IMR-90 (cell line): ENCODE data around the gene CREB5. TPM values are rescaled to one million over a fixed set of nuclear protein-coding genes. Genes with fewer than 3 reads are reported as not detected.

ENCODE experiments used
- ATAC-seq: fragments of 200-7000 bp; cut with Tn5 transposase; 2 replicates; pipeline ENCODE4 v1.9.1; 2020; ENCODE audit warnings: low read depth, mild to moderate bottlenecking, moderate library complexity
- BruUV-seq: library from RNA; stranded (reverse); fragments of 400-500 nt; replicated peaks from 2 replicates; lab custom pipeline; 2021; lab: Mats Ljungman, UMichigan
- CTCF ChIA-PET: fragments of 300-600 bp; formaldehyde crosslinking; extraction: SDS; loops from one replicate; lab custom pipeline; 2021; ENCODE audit warnings: antibody characterized with exemption; lab: Yijun Ruan, JAX
- POLR2A ChIA-PET: fragments of 300-600 bp; sonication (Branson Sonifier 250); formaldehyde crosslinking; loops from one replicate; lab custom pipeline; 2022; ENCODE audit warnings: antibody characterized with exemption; ENCODE audit not compliant: unreplicated experiment; lab: Charles Lee
- DNase-seq: peaks from one replicate; pipeline ENCODE4 v3.0.0; 2013
- H2AFZ ChIP-seq: replicated peaks from 2 replicates; pipeline ENCODE3; 2013; ENCODE audit warnings: low read length, mild to moderate bottlenecking; ENCODE audit not compliant: poor library complexity
- H2AK5ac ChIP-seq: 2 replicates; pipeline ENCODE4 v1.6.1; 2013; ENCODE audit warnings: low read depth, low read length, inconsistent platforms
- H2AK9ac ChIP-seq: replicated peaks from 2 replicates; pipeline ENCODE3; 2013; ENCODE audit warnings: mild to moderate bottlenecking, low read depth, low read length, moderate library complexity; ENCODE audit not compliant: poor library complexity
- H2BK120ac ChIP-seq: 2 replicates; pipeline ENCODE4 v1.6.1; 2013; ENCODE audit warnings: low read depth, low read length, inconsistent platforms
- H2BK15ac ChIP-seq: 3 replicates; pipeline ENCODE4 v1.6.1; 2013; ENCODE audit warnings: low read depth, low read length, inconsistent platforms
- H2BK20ac ChIP-seq: 2 replicates; pipeline ENCODE4 v1.6.1; 2013; ENCODE audit warnings: low read depth, mild to moderate bottlenecking, inconsistent platforms, low read length, moderate library complexity
- H2BK5ac ChIP-seq: 2 replicates; pipeline ENCODE4 v1.6.1; 2013; ENCODE audit warnings: mild to moderate bottlenecking, low read depth, low read length, inconsistent platforms; ENCODE audit not compliant: poor library complexity, severe bottlenecking
- H3K14ac ChIP-seq: replicated peaks from 2 replicates; pipeline ENCODE4 v1.6.1; 2013; ENCODE audit warnings: low read depth, low read length, inconsistent platforms
- H3K18ac ChIP-seq: 2 replicates; pipeline ENCODE4 v1.6.1; 2013; ENCODE audit warnings: low read depth, low read length, control low read depth
- H3K23ac ChIP-seq: 2 replicates; pipeline ENCODE4 v1.6.1; 2013; ENCODE audit warnings: low read depth, low read length, inconsistent platforms
- H3K27ac ChIP-seq: 2 replicates; pipeline ENCODE4 v1.5.1; 2013; ENCODE audit warnings: mild to moderate bottlenecking, control low read depth, low read length; ENCODE audit not compliant: insufficient read depth
- H3K27me3 ChIP-seq: 2 replicates; pipeline ENCODE4 v1.6.1; 2013; ENCODE audit warnings: low read length; ENCODE audit not compliant: control insufficient read depth, insufficient read depth
- H3K36me3 ChIP-seq: 2 replicates; pipeline ENCODE4 v1.6.1; 2013; ENCODE audit warnings: low read length, mixed read lengths; ENCODE audit not compliant: control insufficient read depth, insufficient read depth
- H3K4ac ChIP-seq: 2 replicates; pipeline ENCODE4 v1.6.1; 2013; ENCODE audit warnings: low read depth, low read length, inconsistent platforms
- H3K4me1 ChIP-seq: 2 replicates; pipeline ENCODE4 v1.6.1; 2013; ENCODE audit warnings: low read length, mixed read lengths; ENCODE audit not compliant: control insufficient read depth, insufficient read depth
- H3K4me2 ChIP-seq: 2 replicates; pipeline ENCODE4 v1.6.1; 2013; ENCODE audit warnings: low read depth, mild to moderate bottlenecking, control low read depth, low read length, moderate library complexity
- H3K4me3 ChIP-seq: 2 replicates; pipeline ENCODE4 v1.5.1; 2013; ENCODE audit warnings: low read depth, mild to moderate bottlenecking, control low read depth, low read length, moderate library complexity; ENCODE audit not compliant: insufficient read depth
- H3K56ac ChIP-seq: 2 replicates; pipeline ENCODE4 v1.6.1; 2013; ENCODE audit warnings: low read length, inconsistent platforms; ENCODE audit not compliant: insufficient read depth; ENCODE audit errors: extremely low read depth
- H3K79me1 ChIP-seq, 2 experiments: 2 replicates each; pipeline ENCODE4 v1.6.1; 2013; ENCODE audit warnings: low read length in 2 of 2, inconsistent platforms in 1 of 2, low read depth in 1 of 2
- H3K9ac ChIP-seq: 2 replicates; pipeline ENCODE4 v1.6.1; 2013; ENCODE audit warnings: low read depth, low read length, control low read depth
- H3K9me1 ChIP-seq: 2 replicates; pipeline ENCODE4 v1.6.1; 2013; ENCODE audit warnings: low read length, inconsistent platforms; ENCODE audit not compliant: insufficient read depth
- H3K9me3 ChIP-seq: 2 replicates; pipeline ENCODE4 v1.6.1; 2013; ENCODE audit warnings: low read length; ENCODE audit not compliant: control insufficient read depth, insufficient read depth
- H4K20me1 ChIP-seq: 2 replicates; pipeline ENCODE4 v1.6.1; 2013; ENCODE audit warnings: low read length, inconsistent platforms; ENCODE audit not compliant: insufficient read depth
- H4K5ac ChIP-seq: 2 replicates; pipeline ENCODE4 v1.6.1; 2013; ENCODE audit warnings: mild to moderate bottlenecking, low read depth, low read length, control low read depth
- H4K8ac ChIP-seq, 2 experiments: 2 replicates each; pipeline ENCODE4 v1.6.1; 2013; ENCODE audit warnings: low read depth in 2 of 2, low read length in 2 of 2, control low read depth in 1 of 2, inconsistent platforms in 1 of 2
- H4K91ac ChIP-seq: 2 replicates; pipeline ENCODE4 v1.6.1; 2013; ENCODE audit warnings: low read depth, low read length, inconsistent platforms; ENCODE audit not compliant: insufficient read depth
- BHLHE40 ChIP-seq: fragments of 150-350 bp; IDR thresholded peaks from 2 replicates; pipeline ENCODE4 v1.6.1; 2016; ENCODE audit warnings: mild to moderate bottlenecking, low read depth, low read length
- CEBPB ChIP-seq: IDR thresholded peaks from 2 replicates; pipeline ENCODE4 v1.6.1; 2012; ENCODE audit warnings: low read depth, low read length, improper control_type of control experiment
- CTCF ChIP-seq: conservative IDR thresholded peaks from 2 replicates; pipeline ENCODE4 v1.5.1; 2012; ENCODE audit warnings: mild to moderate bottlenecking, low read depth, low read length, improper control_type of control experiment
- MAFK ChIP-seq: IDR thresholded peaks from 2 replicates; pipeline ENCODE4 v1.6.1; 2012; ENCODE audit warnings: low read depth, low read length, improper control_type of control experiment
- MAZ ChIP-seq: IDR thresholded peaks from 2 replicates; pipeline ENCODE4 v1.6.1; 2012; ENCODE audit warnings: low read depth, mild to moderate bottlenecking, low read length, improper control_type of control experiment, moderate library complexity, borderline replicate concordance
- MXI1 ChIP-seq: IDR thresholded peaks from 2 replicates; pipeline ENCODE4 v1.6.1; 2012; ENCODE audit warnings: low read depth, mild to moderate bottlenecking, low read length, moderate library complexity, borderline replicate concordance
- POLR2A ChIP-seq: IDR thresholded peaks from 2 replicates; pipeline ENCODE4 v1.6.1; 2012; ENCODE audit warnings: mild to moderate bottlenecking, low read depth, low read length
- RCOR1 ChIP-seq: IDR thresholded peaks from 2 replicates; pipeline ENCODE4 v1.6.1; 2012; ENCODE audit warnings: mild to moderate bottlenecking, low read length, improper control_type of control experiment; ENCODE audit not compliant: insufficient replicate concordance
- RFX5 ChIP-seq: IDR thresholded peaks from 2 replicates; pipeline ENCODE4 v1.8.0; 2012; ENCODE audit warnings: low read depth, mild to moderate bottlenecking, low read length, moderate library complexity
- SMC3 ChIP-seq: fragments of 150-350 bp; IDR thresholded peaks from 2 replicates; pipeline ENCODE4 v1.6.1; 2016; ENCODE audit warnings: low read depth, mild to moderate bottlenecking, antibody characterized with exemption, low read length, moderate library complexity
- USF2 ChIP-seq: fragments of 150-350 bp; IDR thresholded peaks from 2 replicates; pipeline ENCODE4 v1.6.1; 2017; ENCODE audit warnings: mild to moderate bottlenecking, antibody characterized with exemption, low read length, low read depth
- WGBS, 2 experiments: methylation state at CpG; one replicate each; pipeline versions ENCODE4 v1.1.5 to v1.1.7; 2013; ENCODE audit warnings: missing lambda C conversion rate in 2 of 2; ENCODE audit not compliant: insufficient read length in 1 of 2; ENCODE audit errors: extremely low coverage in 2 of 2; 5-methylcytosine and 5-hydroxymethylcytosine counted together
- dilution Hi-C: fragments of 300-500 bp; cut with HindIII; formaldehyde crosslinking; loops from one replicate; pipeline ENCODE4 v1.14.3; 2018; ENCODE audit warnings: low sequenced_read_pairs; ENCODE audit not compliant: unreplicated experiment
- in situ Hi-C: fragments of 300-500 bp; cut with MboI; formaldehyde crosslinking; loops from 3 replicates; pipeline ENCODE4 v1.14.3; 2019; ENCODE audit warnings: low sequenced_read_pairs, inconsistent platforms, mixed read lengths
- intact Hi-C: fragments of 100-400 bp; cut with micrococcal nuclease; formaldehyde crosslinking; loops from 2 replicates; pipeline ENCODE4 v1.10.0; 2022
- polyA plus RNA-seq, 3 experiments: library from polyadenylated mRNA; depleted of rRNA; stranded (reverse); fragments of >200 nt; gene quantifications; 2 replicates each; pipeline ENCODE4 v1.2.3, GENCODE V29; 2012; ENCODE audit warnings: low replicate concordance in 1 of 3
- total RNA-seq: library from RNA; depleted of rRNA; stranded (reverse); fragments of >200 nt; gene quantifications from 2 replicates; pipeline ENCODE4 v1.2.3, GENCODE V29; 2012
- TF ChIP-seq, protein P1 (sequence below): fragments of 150-350 bp; IDR thresholded peaks from 2 replicates; pipeline ENCODE4 v1.6.1; 2016; ENCODE audit warnings: low read depth, mild to moderate bottlenecking, low read length, moderate library complexity, borderline replicate concordance

CREB5 gene
- total and polyA plus RNA-seq, 2 of the 4 experiments (the other 2 are of a cell fraction) = 7.3 to 13.1 TPM

DNA sequence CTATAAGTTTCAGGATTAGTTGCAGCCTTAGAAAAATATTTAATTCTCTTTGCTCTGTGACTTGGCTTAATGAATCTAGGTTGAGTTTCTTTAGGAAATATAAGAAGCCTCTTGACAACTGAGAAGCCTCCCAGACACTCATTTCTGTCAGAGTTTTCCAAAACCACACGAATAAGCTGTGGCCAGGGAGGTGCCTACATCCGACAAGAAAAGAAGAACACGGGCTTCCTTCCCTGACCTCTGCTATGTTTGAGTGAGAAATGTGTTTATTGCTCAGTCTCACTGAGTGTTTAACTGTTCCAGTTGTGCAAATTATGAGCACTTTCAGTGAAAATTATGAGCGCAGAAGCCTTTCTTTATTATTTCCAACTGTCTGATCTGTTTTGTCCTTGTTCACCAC is 440.8 kb downstream of the CREB5 start:
- H3K56ac ChIP-seq = no peak overlapping the region
- ChIA-PET POLR2A (no interaction called here), CTCF (no interaction called here)
- H3K4me3 ChIP-seq = no peak overlapping the region
- H3K18ac ChIP-seq = no peak overlapping the region
- no peak overlapping the region for H3K23ac ChIP-seq
- no peak overlapping the region for H3K4me2 ChIP-seq
- TF ChIP-seq BHLHE40 = no peak
- no peak for TF ChIP-seq USF2
- TF ChIP-seq MAFK = no peak
- TF ChIP-seq RCOR1 = no peak
- no peak for TF ChIP-seq CTCF
- TF ChIP-seq SMC3 = no peak
- no peak for TF ChIP-seq MAZ
- TF ChIP-seq CEBPB = no peak
- no peak for TF ChIP-seq POLR2A
- TF ChIP-seq, protein P1, sequence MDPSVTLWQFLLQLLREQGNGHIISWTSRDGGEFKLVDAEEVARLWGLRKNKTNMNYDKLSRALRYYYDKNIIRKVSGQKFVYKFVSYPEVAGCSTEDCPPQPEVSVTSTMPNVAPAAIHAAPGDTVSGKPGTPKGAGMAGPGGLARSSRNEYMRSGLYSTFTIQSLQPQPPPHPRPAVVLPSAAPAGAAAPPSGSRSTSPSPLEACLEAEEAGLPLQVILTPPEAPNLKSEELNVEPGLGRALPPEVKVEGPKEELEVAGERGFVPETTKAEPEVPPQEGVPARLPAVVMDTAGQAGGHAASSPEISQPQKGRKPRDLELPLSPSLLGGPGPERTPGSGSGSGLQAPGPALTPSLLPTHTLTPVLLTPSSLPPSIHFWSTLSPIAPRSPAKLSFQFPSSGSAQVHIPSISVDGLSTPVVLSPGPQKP = no peak
- TF ChIP-seq RFX5 = no peak
- TF ChIP-seq MXI1 = no peak
- no peak overlapping the region for H2AFZ ChIP-seq
- H3K79me1 ChIP-seq = no peaks in the 10 kb centered on the region
- dilution Hi-C loops = no loop called here
- H2BK20ac ChIP-seq = no peak overlapping the region
- no peaks in the 10 kb centered on the region for H4K20me1 ChIP-seq
- no peaks in the 10 kb centered on the region for H3K9me3 ChIP-seq
- no peak overlapping the region for H4K8ac ChIP-seq
- peaks cover 19% of the 10 kb centered on the region for H3K27me3 ChIP-seq
- DNase-seq (no peak), ATAC-seq (no peak)
- intact Hi-C loops = loop anchor here (1.0 to 10.0 kb wide), 3 partner anchors 167 to 1658 kb away; partner anchors contain the start of gene CREB5
- H3K9me1 ChIP-seq = peaks cover 6% of the 10 kb centered on the region; the same call in 1 of the 2 replicates
- no CpG with 5 or more reads among the region's 4 CpGs for WGBS, 2 experiments
- H2AK9ac ChIP-seq = no peak overlapping the region
- in situ Hi-C loops = loop anchor here (10.0 kb wide), 2 partner anchors 458 to 558 kb away; no protein-coding TSS in a partner anchor
- H2BK5ac ChIP-seq = no peak overlapping the region
- no peak overlapping the region for H4K91ac ChIP-seq
- H3K36me3 ChIP-seq = no peaks in the 10 kb centered on the region
- no peak overlapping the region for H2BK15ac ChIP-seq
- H2AK5ac ChIP-seq = no peak overlapping the region
- no peak overlapping the region for H2BK120ac ChIP-seq
- no peak overlapping the region for H3K14ac ChIP-seq
- H3K27ac ChIP-seq = no peak overlapping the region
- H3K9ac ChIP-seq = no peak overlapping the region
- H4K5ac ChIP-seq = no peak overlapping the region
- H3K4ac ChIP-seq = no peak overlapping the region
- no TSS peak for BruUV-seq
- peaks cover 9% of the 10 kb centered on the region for H3K4me1 ChIP-seq
